Erythroblast (primary cell): ENCODE results near the gene MYO1B.

ENCODE experiments used
- GATA1 ChIP-seq: IDR thresholded peaks from 2 replicates; pipeline ENCODE4 v1.6.1; 2011; ENCODE audit warnings: low read depth, mild to moderate bottlenecking, control low read depth, low read length, moderate library complexity
- POLR2A ChIP-seq: IDR thresholded peaks from 2 replicates; pipeline ENCODE4 v1.6.1; 2011; ENCODE audit warnings: mild to moderate bottlenecking, low read length

DNA sequence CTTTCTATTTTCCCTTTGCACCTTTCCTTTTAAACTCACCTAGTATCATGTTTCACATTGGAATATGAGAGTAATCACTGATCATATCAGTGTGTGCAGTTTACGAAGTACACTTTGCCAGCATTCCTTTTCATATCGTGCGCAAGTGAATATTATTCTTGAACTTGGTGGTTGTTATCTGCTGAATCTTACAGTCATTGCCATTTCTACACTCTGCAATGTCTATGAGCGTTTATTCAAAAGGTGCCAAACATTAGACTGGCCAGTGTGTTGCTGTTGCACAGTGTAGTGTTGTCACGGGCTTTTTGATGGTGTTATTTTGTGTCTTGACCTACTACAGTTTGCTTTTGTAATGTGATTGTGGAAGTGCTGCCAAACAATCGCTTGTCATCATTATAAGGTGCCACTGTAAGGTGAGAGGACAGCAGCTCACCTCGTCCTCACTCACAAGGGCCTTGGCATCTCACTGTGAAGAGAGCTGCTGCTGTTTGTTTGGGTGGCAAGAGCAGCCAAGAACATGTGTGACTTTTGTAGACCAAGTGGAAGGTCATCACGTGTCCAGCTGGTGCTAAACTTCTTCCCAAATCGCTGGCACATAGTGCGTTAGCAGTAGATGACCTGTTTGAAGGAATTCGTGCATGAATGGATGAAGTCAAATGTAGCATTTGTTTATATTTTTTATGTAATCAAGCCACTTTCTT lies 113.3 kb downstream of the MYO1B start:
- TF ChIP-seq POLR2A = no peak
- TF ChIP-seq GATA1 = no peak
